CD4-positive, CD25-positive, alpha-beta regulatory T cell (primary cell): ENCODE data around the gene CBX4. TPM values are rescaled to one million over a fixed set of nuclear protein-coding genes. Genes with fewer than 3 reads are reported as not detected.

Experiments used
- ATAC-seq, 2 donors: fragments of 150-1000 bp; cut with Tn5 transposase; one replicate each; pipeline ENCODE4 v1.10.0; 2021; ENCODE audit warnings: low read depth in 2 of 2, moderate number of reproducible peaks in 2 of 2, moderate library complexity in 1 of 2
- DNase-seq, 3 donors: peaks; one replicate each; pipeline versions ENCODE4 v3.0.0 to v3.0.0-alpha.2; 2012 to 2022; ENCODE audit warnings: mixed read lengths in 1 of 3
- H3K27ac ChIP-seq: one replicate; pipeline ENCODE4 v1.7.0; 2013; ENCODE audit warnings: mild to moderate bottlenecking, low read length; ENCODE audit not compliant: insufficient read depth, poor library complexity, severe bottlenecking
- H3K27me3 ChIP-seq: one replicate; pipeline ENCODE4 v1.7.0; 2013; ENCODE audit warnings: low read length; ENCODE audit not compliant: control insufficient read depth, insufficient read depth
- H3K36me3 ChIP-seq: one replicate; pipeline ENCODE4 v1.7.0; 2013; ENCODE audit warnings: mild to moderate bottlenecking, low read length, moderate library complexity; ENCODE audit not compliant: control insufficient read depth, insufficient read depth
- H3K4me1 ChIP-seq: 2 replicates; pipeline ENCODE4 v1.7.0; 2013; ENCODE audit warnings: mild to moderate bottlenecking, low read length; ENCODE audit not compliant: insufficient read depth, control insufficient read depth, poor library complexity, severe bottlenecking
- H3K4me3 ChIP-seq: one replicate; pipeline ENCODE4 v1.7.0; 2013; ENCODE audit warnings: low read depth, mild to moderate bottlenecking, low read length, moderate library complexity
- H3K9me3 ChIP-seq, 2 experiments: 1 replicate in 1 of 2; 2 replicates in 1 of 2; pipeline ENCODE4 v1.7.0; 2013; ENCODE audit warnings: low read length in 2 of 2, mild to moderate bottlenecking in 1 of 2, moderate library complexity in 1 of 2; ENCODE audit not compliant: control insufficient read depth in 2 of 2
- H3K27ac Mint-ChIP-seq, 3 donors: one replicate each; pipeline ENCODE4 v1.8.0; 2020 to 2022; ENCODE audit warnings: mild to moderate bottlenecking in 3 of 3, mixed read lengths in 3 of 3, moderate library complexity in 2 of 3
- H3K27me3 Mint-ChIP-seq: one replicate; pipeline ENCODE4 v1.8.0; 2022; ENCODE audit warnings: mild to moderate bottlenecking, mixed read lengths
- H3K36me3 Mint-ChIP-seq: one replicate; pipeline ENCODE4 v1.8.0; 2020; ENCODE audit warnings: mixed read lengths
- H3K4me1 Mint-ChIP-seq, 4 donors: one replicate each; pipeline ENCODE4 v1.8.0; 2020 to 2022; ENCODE audit warnings: mixed read lengths in 4 of 4, mild to moderate bottlenecking in 1 of 4
- H3K4me3 Mint-ChIP-seq, 4 donors: one replicate each; pipeline ENCODE4 v1.8.0; 2020 to 2022; ENCODE audit warnings: mild to moderate bottlenecking in 4 of 4, mixed read lengths in 4 of 4, moderate library complexity in 3 of 4
- H3K9me3 Mint-ChIP-seq, 7 donors: one replicate each; pipeline ENCODE4 v1.8.0; 2020 to 2022; ENCODE audit warnings: mixed read lengths in 7 of 7, mild to moderate bottlenecking in 3 of 7, moderate library complexity in 2 of 7
- polyA plus RNA-seq, 4 donors: library from polyadenylated mRNA; unstranded; fragments of 300-500 nt; fragmentation: Illumina TruSeq; gene quantifications; one replicate each; pipeline ENCODE4 v1.2.3, GENCODE V29; 2021
- total RNA-seq: library from RNA; stranded (reverse); gene quantifications from one replicate; pipeline ENCODE4 v1.2.3, GENCODE V29; 2022

The CBX4 gene
- total and polyA plus RNA-seq, 5 donors from 2014 or later = 2.9 to 137 (median 5.9) TPM

- no peaks in the 10 kb centered on the region for H3K9me3 ChIP-seq
- H3K27me3 ChIP-seq = peaks cover 9% of the 10 kb centered on the region
- no peak overlapping the region for H3K4me3 ChIP-seq
- H3K36me3 ChIP-seq = no peaks in the 10 kb centered on the region
- ATAC-seq (no peak), DNase-seq (no peak)
- no peak overlapping the region for H3K27ac ChIP-seq
- Mint-ChIP-seq H3K9me3 (no peaks in the 10 kb centered on the region), H3K4me1 (peaks cover 0 to 19% (median 3%) of the 10 kb centered on the region in 4 donors), H3K27ac (no peak overlapping the region), H3K4me3 (peak overlapping the region in 1 of 4 donors; percentile 3), H3K27me3 (peaks cover 42% of the 10 kb centered on the region), H3K36me3 (no peaks in the 10 kb centered on the region)
- H3K4me1 ChIP-seq = peaks cover 23% of the 10 kb centered on the region
Observed at GRCh38 chr17:79848370-79848766, 9.1 kb upstream of the CBX4 start.

- DNase-seq (no peak), ATAC-seq (no peak)
- no peaks in the 10 kb centered on the region for H3K36me3 Mint-ChIP-seq
- Histone ChIP-seq H3K27ac (no peak overlapping the region), H3K36me3 (no peaks in the 10 kb centered on the region), H3K4me3 (no peak overlapping the region), H3K4me1 (peaks cover 29% of the 10 kb centered on the region), H3K9me3 (no peaks in the 10 kb centered on the region), H3K27me3 (peaks cover 9% of the 10 kb centered on the region)
- H3K9me3 Mint-ChIP-seq = no peaks in the 10 kb centered on the region
- peak overlapping the region in 1 of 4 donors; percentile 3 for H3K4me3 Mint-ChIP-seq
- peaks cover 1 to 18% (median 5%) of the 10 kb centered on the region in 4 donors for H3K4me1 Mint-ChIP-seq
- H3K27ac Mint-ChIP-seq = no peak overlapping the region
- peaks cover 48% of the 10 kb centered on the region for H3K27me3 Mint-ChIP-seq
Observed at GRCh38 chr17:79847698-79848369, 8.6 kb upstream of the CBX4 start.

GRCh38 chr17:79845601-79845949 lies 6.3 kb upstream of the CBX4 start:
- H3K4me1 Mint-ChIP-seq = peaks cover 5 to 34% (median 13%) of the 10 kb centered on the region in 4 donors
- H3K9me3 ChIP-seq = no peaks in the 10 kb centered on the region
- H3K36me3 Mint-ChIP-seq = no peaks in the 10 kb centered on the region
- no peaks in the 10 kb centered on the region for H3K9me3 Mint-ChIP-seq
- DNase-seq = no peak
- no peak overlapping the region for H3K27ac ChIP-seq
- no peak for ATAC-seq
- H3K4me3 ChIP-seq = no peak overlapping the region
- H3K36me3 ChIP-seq = no peaks in the 10 kb centered on the region
- peaks cover 48% of the 10 kb centered on the region for H3K4me1 ChIP-seq
- peaks cover 65% of the 10 kb centered on the region for H3K27me3 Mint-ChIP-seq
- peak overlapping the region in 1 of 4 donors; percentile 60 for H3K4me3 Mint-ChIP-seq
- H3K27me3 ChIP-seq = peaks cover 7% of the 10 kb centered on the region
- no peak overlapping the region for H3K27ac Mint-ChIP-seq

GRCh38 chr17:79844869-79845600 lies 5.8 kb upstream of the CBX4 start:
- peak; percentile 37 to 47 (median 46) for DNase-seq
- peak; percentile 59 to 61 for ATAC-seq
- no peaks in the 10 kb centered on the region for H3K9me3 Mint-ChIP-seq
- H3K4me3 Mint-ChIP-seq = peak overlapping the region in 2 of 4 donors; percentile 54 to 60
- H3K36me3 ChIP-seq = no peaks in the 10 kb centered on the region
- H3K27ac ChIP-seq = no peak overlapping the region
- H3K4me1 Mint-ChIP-seq = peaks cover 5 to 37% (median 13%) of the 10 kb centered on the region in 4 donors
- no peak overlapping the region for H3K4me3 ChIP-seq
- H3K36me3 Mint-ChIP-seq = no peaks in the 10 kb centered on the region
- no peaks in the 10 kb centered on the region for H3K9me3 ChIP-seq
- no peak overlapping the region for H3K27ac Mint-ChIP-seq
- peaks cover 65% of the 10 kb centered on the region for H3K27me3 Mint-ChIP-seq
- peaks cover 7% of the 10 kb centered on the region for H3K27me3 ChIP-seq
- peaks cover 53% of the 10 kb centered on the region for H3K4me1 ChIP-seq

GRCh38 chr17:79843816-79844800 lies 4.9 kb upstream of the CBX4 start:
- H3K27ac Mint-ChIP-seq = no peak overlapping the region
- H3K4me1 ChIP-seq = peaks cover 59% of the 10 kb centered on the region
- peaks cover 59% of the 10 kb centered on the region for H3K27me3 Mint-ChIP-seq
- DNase-seq (no peak), ATAC-seq (no peak)
- H3K36me3 Mint-ChIP-seq = no peaks in the 10 kb centered on the region
- peaks cover 7% of the 10 kb centered on the region for H3K27me3 ChIP-seq
- no peak overlapping the region for H3K27ac ChIP-seq
- peaks cover 5 to 40% (median 13%) of the 10 kb centered on the region in 4 donors for H3K4me1 Mint-ChIP-seq
- no peak overlapping the region for H3K4me3 ChIP-seq
- H3K4me3 Mint-ChIP-seq = peak overlapping the region; percentile 80 to 96 (median 86)
- H3K36me3 ChIP-seq = no peaks in the 10 kb centered on the region
- no peaks in the 10 kb centered on the region for H3K9me3 ChIP-seq
- H3K9me3 Mint-ChIP-seq = no peaks in the 10 kb centered on the region

- Histone ChIP-seq H3K9me3 (no peaks in the 10 kb centered on the region), H3K4me3 (no peak overlapping the region), H3K27ac (no peak overlapping the region), H3K4me1 (peaks cover 59% of the 10 kb centered on the region), H3K36me3 (no peaks in the 10 kb centered on the region), H3K27me3 (peaks cover 4% of the 10 kb centered on the region)
- H3K27ac Mint-ChIP-seq = peak overlapping the region in 1 of 3 donors; percentile 38
- no peaks in the 10 kb centered on the region for H3K9me3 Mint-ChIP-seq
- H3K36me3 Mint-ChIP-seq = peaks cover under 1% of the 10 kb centered on the region
- peak overlapping the region; percentile 80 to 96 (median 86) for H3K4me3 Mint-ChIP-seq
- H3K4me1 Mint-ChIP-seq = peaks cover 5 to 40% (median 14%) of the 10 kb centered on the region in 4 donors
- DNase-seq (peak in 1 of 3 donors; percentile 36), ATAC-seq (no peak)
- H3K27me3 Mint-ChIP-seq = peaks cover 55% of the 10 kb centered on the region
Observed at GRCh38 chr17:79843474-79843815, 4.2 kb upstream of the CBX4 start.

GRCh38 chr17:79842656-79843473 lies 3.6 kb upstream of the CBX4 start:
- H3K4me3 ChIP-seq = no peak overlapping the region
- H3K4me3 Mint-ChIP-seq = peak overlapping the region; percentile 78 to 85 (median 80)
- peak overlapping the region in 1 of 3 donors; percentile 51 for H3K27ac Mint-ChIP-seq
- DNase-seq (peak in 2 of 3 donors; percentile 31 to 39), ATAC-seq (no peak)
- H3K27me3 ChIP-seq = peaks cover 2% of the 10 kb centered on the region
- H3K27ac ChIP-seq = no peak overlapping the region
- peaks cover 65% of the 10 kb centered on the region for H3K4me1 ChIP-seq
- H3K4me1 Mint-ChIP-seq = peaks cover 5 to 45% (median 18%) of the 10 kb centered on the region in 4 donors
- H3K9me3 Mint-ChIP-seq = peaks cover 0 to 2% (median 0%) of the 10 kb centered on the region in 7 donors
- peaks cover 56% of the 10 kb centered on the region for H3K27me3 Mint-ChIP-seq
- H3K36me3 Mint-ChIP-seq = peaks cover 5% of the 10 kb centered on the region
- H3K9me3 ChIP-seq = no peaks in the 10 kb centered on the region
- H3K36me3 ChIP-seq = no peaks in the 10 kb centered on the region
